Keratinocyte (primary cell): Measurements from ENCODE around the gene ZNF219. TPM values are rescaled to one million over a fixed set of nuclear protein-coding genes. Genes with fewer than 3 reads are reported as not detected.

Source experiments
- DNase-seq: peaks from one replicate; pipeline ENCODE4 v3.0.0-alpha.2; 2011; ENCODE audit warnings: low read depth, missing footprints, low spot score
- FAIRE-seq: peaks from 2 replicates; lab custom pipeline; 2011; peaks lifted over from hg19 to GRCh38; lab: Jason Lieb, UNC
- H2AFZ ChIP-seq: 2 replicates; pipeline ENCODE4 v1.6.0; 2012; ENCODE audit warnings: low read length, control low read depth, inconsistent platforms; ENCODE audit not compliant: control insufficient read depth
- H3K27ac ChIP-seq: 2 replicates; pipeline ENCODE4 v1.5.1; 2011; ENCODE audit warnings: low read length; ENCODE audit not compliant: control insufficient read depth, insufficient read depth
- H3K27me3 ChIP-seq: 3 replicates; pipeline ENCODE4 v1.6.0; 2011; ENCODE audit warnings: low read length; ENCODE audit not compliant: control insufficient read depth, insufficient read depth; ENCODE audit errors: extremely low read depth
- H3K36me3 ChIP-seq, 2 experiments: 2 replicates in 1 of 2; 3 replicates in 1 of 2; pipeline ENCODE4 v1.5.1; 2011; ENCODE audit warnings: low read length in 2 of 2, mild to moderate bottlenecking in 1 of 2; ENCODE audit not compliant: control insufficient read depth in 2 of 2, insufficient read depth in 2 of 2; ENCODE audit errors: extremely low read depth in 1 of 2
- H3K4me1 ChIP-seq: 3 replicates; pipeline ENCODE4 v1.5.1; 2011; ENCODE audit warnings: low read length; ENCODE audit not compliant: control insufficient read depth, insufficient read depth; ENCODE audit errors: extremely low read depth
- H3K4me2 ChIP-seq: 3 replicates; pipeline ENCODE4 v1.6.0; 2011; ENCODE audit warnings: low read depth, low read length; ENCODE audit not compliant: control insufficient read depth, insufficient read depth; ENCODE audit errors: extremely low read depth
- H3K4me3 ChIP-seq, 3 experiments: fragments of 200-600 bp in 1 of 3; sonication (generic) in 1 of 3; 2 replicates in 2 of 3; 3 replicates in 1 of 3; pipeline ENCODE4 v1.5.1; 2011 to 2016; ENCODE audit warnings: low read length in 3 of 3, mild to moderate bottlenecking in 3 of 3, control low read depth in 2 of 3, inconsistent platforms in 1 of 3, low read depth in 1 of 3, mixed read lengths in 1 of 3, mixed run types in 1 of 3, moderate library complexity in 1 of 3; ENCODE audit not compliant: control insufficient read depth in 2 of 3, insufficient read depth in 2 of 3; ENCODE audit errors: extremely low read depth in 1 of 3
- H3K79me2 ChIP-seq: 2 replicates; pipeline ENCODE4 v1.6.0; 2012; ENCODE audit warnings: low read length; ENCODE audit not compliant: control insufficient read depth, insufficient read depth
- H3K9ac ChIP-seq: 3 replicates; pipeline ENCODE4 v1.6.0; 2011; ENCODE audit warnings: low read length; ENCODE audit not compliant: control insufficient read depth, insufficient read depth; ENCODE audit errors: extremely low read depth
- H3K9me1 ChIP-seq: 3 replicates; pipeline ENCODE4 v1.6.0; 2011; ENCODE audit warnings: low read length; ENCODE audit not compliant: control insufficient read depth, insufficient read depth; ENCODE audit errors: extremely low read depth
- H3K9me3 ChIP-seq: 2 replicates; pipeline ENCODE4 v1.5.1; 2012; ENCODE audit warnings: low read depth, low read length; ENCODE audit not compliant: control insufficient read depth
- H4K20me1 ChIP-seq: 3 replicates; pipeline ENCODE4 v1.6.0; 2011; ENCODE audit warnings: low read length; ENCODE audit not compliant: control insufficient read depth, insufficient read depth; ENCODE audit errors: extremely low read depth
- CTCF ChIP-seq, 3 experiments: IDR thresholded peaks in 1 of 3; conservative IDR thresholded peaks in 1 of 3; optimal IDR thresholded peaks in 1 of 3; 2 replicates in 2 of 3; 3 replicates in 1 of 3; pipeline versions ENCODE3 to v1.5.1; 2011; ENCODE audit warnings: low read length in 3 of 3, mild to moderate bottlenecking in 3 of 3, moderate library complexity in 2 of 3, control low read depth in 1 of 3, inconsistent platforms in 1 of 3; ENCODE audit not compliant: insufficient read depth in 2 of 3; ENCODE audit errors: extremely low read depth in 1 of 3
- EZH2 ChIP-seq: IDR thresholded peaks from one replicate; pipeline ENCODE4 v1.6.1; 2012; ENCODE audit warnings: inconsistent platforms, mild to moderate bottlenecking, low read length, moderate library complexity
- dilution Hi-C: fragments of 300-500 bp; cut with MboI; formaldehyde crosslinking; loops from one replicate; pipeline ENCODE4 v1.7.0; 2020; ENCODE audit warnings: low sequenced_read_pairs; ENCODE audit not compliant: extremely low pct_ligation_motif_present
- polyA plus RNA-seq, 5 experiments: library from polyadenylated mRNA; depleted of rRNA in 3 of 5; stranded (reverse) in 3 of 5; stranded (forward) in 1 of 5; unstranded in 1 of 5; fragments of >200 nt; gene quantifications; 1 replicate in 1 of 5; 2 replicates in 3 of 5; 3 replicates in 1 of 5; pipeline versions ENCODE4 v1.2.1 to v1.2.3, GENCODE V29; 2011 to 2012; ENCODE audit warnings: missing spikeins in 2 of 5, low read depth in 1 of 5, low replicate concordance in 1 of 5

Gene ZNF219
- polyA plus RNA-seq, 1 donor (not counting 4 experiments of a cell fraction or from before 2014, with no cell fraction given) = 23.1 TPM

DNA sequence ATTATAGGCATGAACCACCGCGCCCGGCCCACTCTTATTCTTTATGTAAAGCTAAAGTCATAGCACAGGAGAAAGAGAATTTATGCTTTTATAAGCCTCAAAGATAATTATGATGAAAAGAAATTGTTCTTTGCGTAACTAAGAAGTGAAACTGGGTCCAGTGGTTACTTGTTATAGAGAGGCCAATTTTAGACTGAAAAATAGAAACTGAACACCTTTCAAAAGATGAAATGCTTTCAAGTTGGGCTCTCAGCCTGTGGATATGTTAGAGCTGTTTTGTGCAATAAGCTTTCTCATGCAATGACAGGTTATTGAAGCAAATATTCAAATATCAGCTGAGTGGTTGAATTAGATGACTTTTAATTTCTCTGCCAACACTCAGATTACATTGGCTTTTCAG lies 10.3 kb upstream of the ZNF219 start:
- no peak overlapping the region for H3K27ac ChIP-seq
- H3K4me2 ChIP-seq = no peak overlapping the region
- H3K36me3 ChIP-seq = no peaks in the 10 kb centered on the region
- no peak for DNase-seq
- no peak for TF ChIP-seq CTCF (optimal IDR thresholded peaks at IDR 0.05 in 1 of 3, IDR thresholded peaks at IDR 0.05 in 1 of 3, conservative IDR thresholded peaks at IDR 0.05 in 1 of 3; ENCODE audit: extremely low read depth in 1 of 3, insufficient read depth in 2 of 3, low read length in 3 of 3)
- TF ChIP-seq EZH2 = no peak
- H3K4me1 ChIP-seq = peaks cover 40% of the 10 kb centered on the region
- H2AFZ ChIP-seq = no peak overlapping the region
- H3K9ac ChIP-seq = no peak overlapping the region
- no peaks in the 10 kb centered on the region for H3K27me3 ChIP-seq
- no peaks in the 10 kb centered on the region for H3K9me3 ChIP-seq
- H3K4me3 ChIP-seq = no peak overlapping the region
- dilution Hi-C loops = no loop called here
- H3K9me1 ChIP-seq = no peaks in the 10 kb centered on the region
- no peak for FAIRE-seq
- H3K79me2 ChIP-seq = no peaks in the 10 kb centered on the region
- no peaks in the 10 kb centered on the region for H4K20me1 ChIP-seq

DNA sequence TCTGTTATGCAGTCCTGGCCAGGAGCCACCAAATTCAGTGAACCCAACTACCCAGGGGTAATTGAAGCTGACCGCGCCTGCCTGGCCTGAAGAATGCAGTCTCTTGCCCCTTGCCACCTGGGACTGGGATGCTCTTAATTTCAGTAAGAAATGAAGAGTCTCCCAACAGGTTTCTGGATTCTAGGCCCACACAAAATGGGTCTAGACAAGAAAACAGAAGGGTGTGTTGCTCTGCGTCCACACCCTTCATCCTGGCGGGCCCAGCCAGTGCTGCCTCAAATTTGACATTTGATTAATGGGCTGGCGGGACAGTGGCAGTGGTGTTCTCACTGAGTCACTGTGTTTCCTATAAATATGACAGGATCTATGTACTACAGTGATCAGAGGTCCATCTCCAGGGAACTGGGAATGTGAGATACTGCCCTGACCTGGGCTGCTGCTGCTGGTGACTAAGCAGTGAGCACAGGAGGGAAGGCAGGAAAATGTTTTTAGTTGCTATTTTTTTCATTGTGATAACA lies 8.9 kb upstream of the ZNF219 start:
- dilution Hi-C loops = no loop called here
- Histone ChIP-seq H3K4me2 (peak overlapping the region; percentile 83), H3K79me2 (peaks cover 7% of the 10 kb centered on the region), H3K4me3 (no peak overlapping the region), H3K9ac (no peak overlapping the region), H4K20me1 (no peaks in the 10 kb centered on the region), H3K27me3 (no peaks in the 10 kb centered on the region), H3K36me3 (no peaks in the 10 kb centered on the region), H3K9me1 (no peaks in the 10 kb centered on the region), H3K27ac (peak overlapping the region; percentile 60), H2AFZ (peak overlapping the region; percentile 75), H3K9me3 (no peaks in the 10 kb centered on the region), H3K4me1 (peaks cover 48% of the 10 kb centered on the region)
- TF ChIP-seq CTCF (optimal IDR thresholded peaks at IDR 0.05 in 1 of 3, IDR thresholded peaks at IDR 0.05 in 1 of 3, conservative IDR thresholded peaks at IDR 0.05 in 1 of 3; ENCODE audit: extremely low read depth in 1 of 3, insufficient read depth in 2 of 3, low read length in 3 of 3) (no peak), EZH2 (no peak)
- no peak for DNase-seq
- FAIRE-seq = no peak
